ENCODE data around the gene GGPS1. TPM values are rescaled to one million over a fixed set of nuclear protein-coding genes. Genes with fewer than 3 reads are reported as not detected.

GGPS1 gene
- total and polyA plus RNA-seq, 2 of the 8 experiments (the other 6 are each of a cell fraction or from before 2014, with no cell fraction given): 20.9 to 43.6 TPM

Small RNAs within 50 kb of the gene (small RNA-seq; reads per million reads assigned to genes)
- gene AL391994.1 (ENCODE audit: insufficient read depth): not detected

Other genes starting within 250 kb of the GGPS1 start
- 151 and 168 TPM in 2 replicates for gene TOMM20, start 199.7 kb upstream of the GGPS1 start, total RNA-seq (2021; fragmentation: NEBNext Ultra II Directional; extraction: Animal tissue kit (Norgen Biotek cat#: 25700))
- 47.7 and 71.4 TPM in 2 replicates for gene TOMM20, start 199.7 kb upstream of the GGPS1 start, polyA plus RNA-seq (2011; rRNA removed)
- 108 and 115 TPM in 2 replicates for gene RBM34, start 167.3 kb upstream of the GGPS1 start, total RNA-seq (2021; fragmentation: NEBNext Ultra II Directional; extraction: Animal tissue kit (Norgen Biotek cat#: 25700))
- gene RBM34, start 167.3 kb upstream of the GGPS1 start, polyA plus RNA-seq (2011; rRNA removed): 18.8 and 28.7 TPM in 2 replicates
- 28.8 and 29.2 TPM in 2 replicates for gene ARID4B, start 391 bp upstream of the GGPS1 start, total RNA-seq (2021; fragmentation: NEBNext Ultra II Directional; extraction: Animal tissue kit (Norgen Biotek cat#: 25700))
- gene ARID4B, start 391 bp upstream of the GGPS1 start, polyA plus RNA-seq (2011; rRNA removed): 3.3 and 5.1 TPM in 2 replicates
- 42.9 and 44.1 TPM in 2 replicates for gene TBCE, start 38.9 kb downstream of the GGPS1 start, total RNA-seq (2021; fragmentation: NEBNext Ultra II Directional; extraction: Animal tissue kit (Norgen Biotek cat#: 25700))
- 14.5 and 22.7 TPM in 2 replicates for gene TBCE, start 38.9 kb downstream of the GGPS1 start, polyA plus RNA-seq (2011; rRNA removed)
- 36.4 and 39.4 TPM in 2 replicates for gene B3GALNT2, start 175.9 kb downstream of the GGPS1 start, total RNA-seq (2021; fragmentation: NEBNext Ultra II Directional; extraction: Animal tissue kit (Norgen Biotek cat#: 25700))
- gene B3GALNT2, start 175.9 kb downstream of the GGPS1 start, polyA plus RNA-seq (2011; rRNA removed): 12.2 and 15.4 TPM in 2 replicates

Measured in H1 (cell line).